HEK293 (cell line): ENCODE results near the gene TMEM202.

Experiments
- KLF16 ChIP-seq: fragments of 450-650 bp; formaldehyde crosslinking; IDR thresholded peaks from 2 replicates; pipeline ENCODE4 v1.5.1; 2017; ENCODE audit warnings: missing biosample characterization, missing genetic modification characterization
- OSR2 ChIP-seq: fragments of 450-650 bp; formaldehyde crosslinking; IDR thresholded peaks from 2 replicates; pipeline ENCODE4 v1.5.1; 2016; ENCODE audit warnings: missing biosample characterization, missing genetic modification characterization
- YY1 ChIP-seq: fragments of 450-650 bp; formaldehyde crosslinking; IDR thresholded peaks from 2 replicates; pipeline ENCODE4 v1.5.1; 2018; ENCODE audit warnings: missing biosample characterization, missing genetic modification characterization
- ZNF211 ChIP-seq: fragments of 450-650 bp; formaldehyde crosslinking; IDR thresholded peaks from 2 replicates; pipeline ENCODE4 v1.5.1; 2016; ENCODE audit warnings: low read depth, missing biosample characterization, missing genetic modification characterization
- ZNF302 ChIP-seq: fragments of 450-650 bp; formaldehyde crosslinking; IDR thresholded peaks from 2 replicates; pipeline ENCODE4 v1.5.1; 2016; ENCODE audit warnings: missing biosample characterization, missing genetic modification characterization, low read depth
- ZNF350 ChIP-seq: fragments of 450-650 bp; formaldehyde crosslinking; IDR thresholded peaks from 2 replicates; pipeline ENCODE4 v1.5.0; 2017; ENCODE audit warnings: missing biosample characterization, mild to moderate bottlenecking, missing genetic modification characterization
- ZNF530 ChIP-seq: fragments of 450-650 bp; formaldehyde crosslinking; IDR thresholded peaks from 2 replicates; pipeline ENCODE4 v1.5.1; 2016; ENCODE audit warnings: low read depth, missing biosample characterization, missing genetic modification characterization
- TF ChIP-seq, protein P1 (sequence below): fragments of 450-650 bp; formaldehyde crosslinking; IDR thresholded peaks from 2 replicates; pipeline ENCODE4 v1.5.1; 2016; ENCODE audit warnings: missing biosample characterization, missing genetic modification characterization
- TF ChIP-seq, protein P2 (sequence below): fragments of 450-650 bp; formaldehyde crosslinking; IDR thresholded peaks from 2 replicates; pipeline ENCODE4 v1.5.1; 2016; ENCODE audit warnings: missing biosample characterization, missing genetic modification characterization
- TF ChIP-seq, protein P3 (sequence below): fragments of 450-650 bp; formaldehyde crosslinking; IDR thresholded peaks from 2 replicates; pipeline ENCODE4 v1.5.1; 2016; ENCODE audit warnings: missing biosample characterization, missing genetic modification characterization
- TF ChIP-seq, protein P4 (sequence below): fragments of 450-650 bp; formaldehyde crosslinking; IDR thresholded peaks from 2 replicates; pipeline ENCODE4 v1.5.1; 2016; ENCODE audit warnings: missing biosample characterization, missing genetic modification characterization
- TF ChIP-seq, protein P5 (sequence below): IDR thresholded peaks from 2 replicates; pipeline ENCODE4 v1.6.1; 2011; ENCODE audit warnings: mild to moderate bottlenecking, low read depth, low read length, borderline replicate concordance

DNA sequence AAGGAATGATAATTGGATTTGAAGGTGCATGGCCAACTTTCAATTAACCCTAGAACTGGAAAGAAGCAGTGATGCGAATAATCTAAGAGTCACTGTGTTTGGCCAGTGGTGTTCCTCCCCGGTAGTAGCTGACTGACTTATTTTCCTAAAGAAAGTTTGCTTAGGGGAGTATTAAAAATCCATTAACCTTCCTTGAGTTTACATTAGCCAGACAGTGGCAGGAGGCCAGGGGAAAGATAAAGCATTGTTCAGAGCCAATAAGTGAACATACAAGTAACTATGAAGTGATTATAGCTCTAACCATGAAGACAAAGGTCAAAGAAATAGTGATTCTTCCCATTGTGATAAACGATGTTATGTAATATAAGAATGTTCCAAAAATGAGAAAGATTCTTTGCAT lies 8.9 kb upstream of the TMEM202 start:
- TF ChIP-seq, protein P1, sequence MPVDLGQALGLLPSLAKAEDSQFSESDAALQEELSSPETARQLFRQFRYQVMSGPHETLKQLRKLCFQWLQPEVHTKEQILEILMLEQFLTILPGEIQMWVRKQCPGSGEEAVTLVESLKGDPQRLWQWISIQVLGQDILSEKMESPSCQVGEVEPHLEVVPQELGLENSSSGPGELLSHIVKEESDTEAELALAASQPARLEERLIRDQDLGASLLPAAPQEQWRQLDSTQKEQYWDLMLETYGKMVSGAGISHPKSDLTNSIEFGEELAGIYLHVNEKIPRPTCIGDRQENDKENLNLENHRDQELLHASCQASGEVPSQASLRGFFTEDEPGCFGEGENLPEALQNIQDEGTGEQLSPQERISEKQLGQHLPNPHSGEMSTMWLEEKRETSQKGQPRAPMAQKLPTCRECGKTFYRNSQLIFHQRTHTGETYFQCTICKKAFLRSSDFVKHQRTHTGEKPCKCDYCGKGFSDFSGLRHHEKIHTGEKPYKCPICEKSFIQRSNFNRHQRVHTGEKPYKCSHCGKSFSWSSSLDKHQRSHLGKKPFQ (tag by site-specific recombination) = no peak
- TF ChIP-seq, protein P2, sequence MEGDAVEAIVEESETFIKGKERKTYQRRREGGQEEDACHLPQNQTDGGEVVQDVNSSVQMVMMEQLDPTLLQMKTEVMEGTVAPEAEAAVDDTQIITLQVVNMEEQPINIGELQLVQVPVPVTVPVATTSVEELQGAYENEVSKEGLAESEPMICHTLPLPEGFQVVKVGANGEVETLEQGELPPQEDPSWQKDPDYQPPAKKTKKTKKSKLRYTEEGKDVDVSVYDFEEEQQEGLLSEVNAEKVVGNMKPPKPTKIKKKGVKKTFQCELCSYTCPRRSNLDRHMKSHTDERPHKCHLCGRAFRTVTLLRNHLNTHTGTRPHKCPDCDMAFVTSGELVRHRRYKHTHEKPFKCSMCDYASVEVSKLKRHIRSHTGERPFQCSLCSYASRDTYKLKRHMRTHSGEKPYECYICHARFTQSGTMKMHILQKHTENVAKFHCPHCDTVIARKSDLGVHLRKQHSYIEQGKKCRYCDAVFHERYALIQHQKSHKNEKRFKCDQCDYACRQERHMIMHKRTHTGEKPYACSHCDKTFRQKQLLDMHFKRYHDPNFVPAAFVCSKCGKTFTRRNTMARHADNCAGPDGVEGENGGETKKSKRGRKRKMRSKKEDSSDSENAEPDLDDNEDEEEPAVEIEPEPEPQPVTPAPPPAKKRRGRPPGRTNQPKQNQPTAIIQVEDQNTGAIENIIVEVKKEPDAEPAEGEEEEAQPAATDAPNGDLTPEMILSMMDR (tag by site-specific recombination) = no peak
- TF ChIP-seq OSR2 (no peak), ZNF302 (no peak), KLF16 (tag by site-specific recombination) (no peak), YY1 (tag by site-specific recombination) (no peak), ZNF211 (tag by site-specific recombination) (no peak), ZNF350 (no peak), ZNF530 (tag by site-specific recombination) (no peak)
- TF ChIP-seq, protein P3, sequence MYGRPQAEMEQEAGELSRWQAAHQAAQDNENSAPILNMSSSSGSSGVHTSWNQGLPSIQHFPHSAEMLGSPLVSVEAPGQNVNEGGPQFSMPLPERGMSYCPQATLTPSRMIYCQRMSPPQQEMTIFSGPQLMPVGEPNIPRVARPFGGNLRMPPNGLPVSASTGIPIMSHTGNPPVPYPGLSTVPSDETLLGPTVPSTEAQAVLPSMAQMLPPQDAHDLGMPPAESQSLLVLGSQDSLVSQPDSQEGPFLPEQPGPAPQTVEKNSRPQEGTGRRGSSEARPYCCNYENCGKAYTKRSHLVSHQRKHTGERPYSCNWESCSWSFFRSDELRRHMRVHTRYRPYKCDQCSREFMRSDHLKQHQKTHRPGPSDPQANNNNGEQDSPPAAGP = no peak
- TF ChIP-seq, protein P4, sequence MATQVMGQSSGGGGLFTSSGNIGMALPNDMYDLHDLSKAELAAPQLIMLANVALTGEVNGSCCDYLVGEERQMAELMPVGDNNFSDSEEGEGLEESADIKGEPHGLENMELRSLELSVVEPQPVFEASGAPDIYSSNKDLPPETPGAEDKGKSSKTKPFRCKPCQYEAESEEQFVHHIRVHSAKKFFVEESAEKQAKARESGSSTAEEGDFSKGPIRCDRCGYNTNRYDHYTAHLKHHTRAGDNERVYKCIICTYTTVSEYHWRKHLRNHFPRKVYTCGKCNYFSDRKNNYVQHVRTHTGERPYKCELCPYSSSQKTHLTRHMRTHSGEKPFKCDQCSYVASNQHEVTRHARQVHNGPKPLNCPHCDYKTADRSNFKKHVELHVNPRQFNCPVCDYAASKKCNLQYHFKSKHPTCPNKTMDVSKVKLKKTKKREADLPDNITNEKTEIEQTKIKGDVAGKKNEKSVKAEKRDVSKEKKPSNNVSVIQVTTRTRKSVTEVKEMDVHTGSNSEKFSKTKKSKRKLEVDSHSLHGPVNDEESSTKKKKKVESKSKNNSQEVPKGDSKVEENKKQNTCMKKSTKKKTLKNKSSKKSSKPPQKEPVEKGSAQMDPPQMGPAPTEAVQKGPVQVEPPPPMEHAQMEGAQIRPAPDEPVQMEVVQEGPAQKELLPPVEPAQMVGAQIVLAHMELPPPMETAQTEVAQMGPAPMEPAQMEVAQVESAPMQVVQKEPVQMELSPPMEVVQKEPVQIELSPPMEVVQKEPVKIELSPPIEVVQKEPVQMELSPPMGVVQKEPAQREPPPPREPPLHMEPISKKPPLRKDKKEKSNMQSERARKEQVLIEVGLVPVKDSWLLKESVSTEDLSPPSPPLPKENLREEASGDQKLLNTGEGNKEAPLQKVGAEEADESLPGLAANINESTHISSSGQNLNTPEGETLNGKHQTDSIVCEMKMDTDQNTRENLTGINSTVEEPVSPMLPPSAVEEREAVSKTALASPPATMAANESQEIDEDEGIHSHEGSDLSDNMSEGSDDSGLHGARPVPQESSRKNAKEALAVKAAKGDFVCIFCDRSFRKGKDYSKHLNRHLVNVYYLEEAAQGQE (tag by site-specific recombination) = no peak
- TF ChIP-seq, protein P5, sequence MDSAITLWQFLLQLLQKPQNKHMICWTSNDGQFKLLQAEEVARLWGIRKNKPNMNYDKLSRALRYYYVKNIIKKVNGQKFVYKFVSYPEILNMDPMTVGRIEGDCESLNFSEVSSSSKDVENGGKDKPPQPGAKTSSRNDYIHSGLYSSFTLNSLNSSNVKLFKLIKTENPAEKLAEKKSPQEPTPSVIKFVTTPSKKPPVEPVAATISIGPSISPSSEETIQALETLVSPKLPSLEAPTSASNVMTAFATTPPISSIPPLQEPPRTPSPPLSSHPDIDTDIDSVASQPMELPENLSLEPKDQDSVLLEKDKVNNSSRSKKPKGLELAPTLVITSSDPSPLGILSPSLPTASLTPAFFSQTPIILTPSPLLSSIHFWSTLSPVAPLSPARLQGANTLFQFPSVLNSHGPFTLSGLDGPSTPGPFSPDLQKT = no peak
